RPMI8226 (cell line): ENCODE results near the gene ERN1.
A peak's percentile ranks its signal among the peaks of the same experiment; 100 is the strongest.

ENCODE experiments used
- DNase-seq: peaks from one replicate; pipeline ENCODE4 v3.0.0-alpha.2; 2015

Gene ERN1

DNA sequence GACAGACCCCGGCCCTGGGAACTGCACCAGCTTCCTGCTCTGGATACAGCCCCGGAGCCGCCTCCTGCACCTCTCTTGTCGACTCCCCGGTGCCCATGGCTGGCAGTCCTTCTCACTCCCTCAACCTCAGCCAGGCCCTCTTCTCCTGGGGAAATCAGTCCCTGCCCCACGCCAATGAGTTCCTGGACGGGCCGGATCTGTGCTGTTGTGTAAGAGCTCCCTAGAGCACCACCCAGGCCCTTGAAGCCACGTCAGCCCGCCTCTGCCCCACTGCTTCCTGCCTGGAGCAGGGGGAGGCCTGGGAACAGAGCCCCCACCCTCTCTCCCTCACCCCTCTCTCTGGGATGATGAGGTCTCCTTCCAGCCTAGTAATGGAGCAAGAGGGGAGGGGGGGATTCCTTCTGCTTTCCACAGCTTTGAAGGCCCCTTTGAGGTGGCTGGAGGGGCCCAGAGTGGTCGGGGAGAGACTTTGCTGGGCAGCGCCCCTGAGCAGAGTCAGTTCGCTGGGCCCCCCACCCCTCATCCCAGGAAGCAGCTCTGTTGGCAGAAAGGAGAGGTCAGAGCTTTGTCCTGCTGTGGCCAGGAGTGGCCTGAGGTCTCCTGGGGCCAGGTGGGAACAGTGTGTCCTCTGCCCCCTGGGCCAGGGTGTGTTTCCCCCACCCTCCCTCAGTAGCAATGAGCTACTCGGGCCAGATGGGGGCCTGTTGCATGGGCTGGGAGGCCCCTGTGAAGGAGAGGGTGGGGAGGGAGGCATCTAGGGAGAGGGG, 128.0 kb downstream of the ERN1 start:
- no peak for DNase-seq

DNA sequence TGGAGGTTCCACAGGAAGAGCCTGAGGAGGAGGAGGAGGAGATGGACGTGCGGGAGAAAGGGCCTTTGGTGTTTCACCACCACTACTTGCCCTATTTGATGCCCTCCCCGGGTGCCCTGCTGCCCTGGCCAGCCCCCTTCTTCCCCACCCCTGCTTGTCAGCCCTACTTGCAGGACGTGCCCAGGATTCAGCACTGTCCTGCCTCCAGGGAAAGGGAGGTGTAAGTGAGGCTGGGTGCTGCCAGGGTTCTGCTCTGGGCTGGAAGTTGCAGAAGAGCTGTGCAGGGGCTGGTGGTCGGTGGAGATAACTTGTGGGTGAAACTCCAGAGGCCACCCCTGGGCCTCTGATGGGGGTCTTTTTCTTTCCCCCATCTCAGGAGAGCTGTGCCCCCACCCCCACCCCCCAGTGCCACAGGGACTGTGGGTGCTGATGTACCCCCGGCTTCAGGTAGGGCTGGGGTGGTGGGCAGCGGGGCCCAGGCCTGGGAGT, 128.8 kb downstream of the ERN1 start:
- no peak for DNase-seq

DNA sequence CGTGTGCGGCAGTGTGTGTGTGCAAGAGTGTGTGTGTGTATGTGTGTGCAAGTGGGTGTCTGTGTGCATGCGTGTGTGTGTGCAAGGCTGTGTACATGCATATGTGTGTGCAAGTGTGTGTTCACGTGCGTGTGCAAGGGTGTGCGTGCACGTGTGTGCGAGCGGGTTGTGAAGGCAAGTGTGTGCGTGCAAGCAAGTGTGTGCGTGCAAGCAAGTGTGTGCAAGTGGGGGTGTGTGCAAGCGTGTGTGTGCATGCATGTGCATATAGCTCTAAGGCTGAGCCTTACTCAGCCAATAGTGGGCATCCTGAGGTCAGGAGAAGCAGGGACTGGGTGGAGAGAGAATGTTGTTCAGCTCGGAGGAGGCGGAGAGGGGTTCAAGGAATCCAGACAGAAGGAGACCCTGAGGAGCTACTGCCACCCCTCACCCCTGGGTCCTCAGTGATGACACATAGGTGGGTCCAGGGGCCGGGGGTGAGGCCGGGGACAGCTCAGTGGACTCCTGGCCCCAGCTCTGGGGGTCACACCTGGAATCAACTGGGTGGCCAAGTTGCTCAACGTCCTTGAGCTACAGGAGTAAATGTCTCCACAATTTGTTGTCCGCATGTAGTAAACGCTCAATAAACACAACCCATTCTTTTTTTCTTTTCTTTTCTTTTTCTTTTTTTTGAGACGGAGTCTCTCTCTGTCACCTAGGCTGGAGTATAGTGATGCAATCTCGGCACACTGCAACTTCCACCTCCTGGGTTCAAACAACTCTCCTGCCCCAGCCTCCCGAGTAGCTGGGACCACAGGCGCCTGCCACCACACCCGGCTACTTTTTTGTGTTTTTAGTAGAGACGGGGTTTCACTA, 130.0 kb downstream of the ERN1 start:
- DNase-seq, result no peak

DNA sequence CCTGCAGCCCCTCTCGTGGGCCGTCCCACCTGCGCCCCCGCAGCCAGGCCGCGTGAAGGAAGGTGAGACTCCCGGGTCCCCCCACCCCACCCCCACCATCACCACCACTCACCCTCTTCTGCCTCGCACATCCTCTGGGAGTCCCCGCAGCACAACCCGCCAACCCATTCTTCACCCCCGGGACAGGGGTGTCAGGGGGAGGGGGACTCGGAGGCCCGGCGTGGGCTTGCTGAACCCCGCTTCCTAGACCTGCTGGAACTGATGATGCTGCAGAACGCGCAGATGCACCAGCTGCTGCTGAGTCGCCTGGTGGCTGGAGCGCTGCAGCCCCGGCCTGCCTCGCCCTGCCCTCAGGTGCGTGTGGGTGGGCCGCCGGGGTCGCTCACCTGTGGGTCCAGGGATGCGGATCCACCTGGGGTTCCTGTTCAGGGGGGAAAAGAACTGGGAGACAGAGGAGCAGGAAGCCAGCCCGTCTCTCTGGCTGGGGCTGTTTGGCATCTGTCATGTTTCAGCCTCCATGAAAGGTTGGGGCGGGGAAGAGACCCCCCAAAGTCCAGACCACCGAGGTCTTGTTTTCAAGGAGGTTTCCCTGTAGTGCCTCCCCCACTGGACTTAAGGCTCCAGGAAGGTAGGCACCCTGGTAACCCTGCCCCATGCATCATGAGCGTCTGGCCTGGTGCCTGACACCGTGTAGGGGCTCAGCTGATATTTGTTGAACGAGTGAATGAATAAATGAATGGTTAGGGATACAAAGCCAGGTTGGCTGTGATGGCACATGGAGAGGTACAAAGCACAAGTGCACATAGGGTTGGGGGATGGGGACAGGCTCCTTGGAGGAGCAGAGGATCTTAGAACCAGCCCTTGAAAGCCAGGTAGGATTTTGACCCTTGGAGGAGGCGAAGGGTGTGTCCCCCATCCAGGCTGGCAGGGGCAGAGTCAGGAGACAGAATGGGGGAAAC, 130.9 kb downstream of the ERN1 start:
- DNase-seq, result peak; percentile 72

DNA sequence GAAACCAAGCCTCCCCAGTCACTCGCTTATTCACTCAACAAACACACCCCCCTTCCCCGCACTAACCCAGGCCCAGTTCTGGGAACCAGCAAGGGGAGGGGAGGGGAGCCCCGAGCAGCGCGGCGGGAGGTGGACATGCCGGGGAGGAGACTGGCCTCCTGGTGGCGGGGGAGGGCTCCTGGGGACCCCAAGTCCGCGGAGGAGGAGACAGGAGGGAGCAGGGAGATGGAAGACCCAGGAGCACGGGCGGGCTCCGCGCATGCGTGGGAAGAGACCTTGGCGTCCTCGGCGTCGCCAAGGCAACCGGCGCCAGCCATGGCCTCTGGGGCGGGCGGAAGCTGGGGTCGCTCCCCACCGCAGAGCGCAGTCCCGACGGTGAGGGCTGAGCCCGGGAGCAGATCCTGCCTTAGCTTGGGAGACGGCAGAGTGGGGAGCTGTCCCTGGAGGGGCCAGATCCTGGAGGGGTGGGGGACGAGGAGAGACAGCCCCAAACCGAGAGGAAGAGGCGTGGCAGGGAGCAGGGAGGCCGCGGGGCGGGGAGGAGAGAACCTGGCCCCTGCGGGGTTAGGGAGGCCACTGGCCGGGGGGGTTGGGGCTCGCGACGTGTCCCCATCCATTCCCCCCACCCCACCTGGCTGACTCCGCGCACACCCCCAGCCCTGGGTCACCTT, 131.8 kb downstream of the ERN1 start, which contains the start of gene PRR29:
Gene PRR29, plus strand, starts transcription at position 302 of the 671 bp plus-strand sequence. Its CDS starts 14 bp downstream, at position 316.
- DNase-seq, result peak; percentile 68

DNA sequence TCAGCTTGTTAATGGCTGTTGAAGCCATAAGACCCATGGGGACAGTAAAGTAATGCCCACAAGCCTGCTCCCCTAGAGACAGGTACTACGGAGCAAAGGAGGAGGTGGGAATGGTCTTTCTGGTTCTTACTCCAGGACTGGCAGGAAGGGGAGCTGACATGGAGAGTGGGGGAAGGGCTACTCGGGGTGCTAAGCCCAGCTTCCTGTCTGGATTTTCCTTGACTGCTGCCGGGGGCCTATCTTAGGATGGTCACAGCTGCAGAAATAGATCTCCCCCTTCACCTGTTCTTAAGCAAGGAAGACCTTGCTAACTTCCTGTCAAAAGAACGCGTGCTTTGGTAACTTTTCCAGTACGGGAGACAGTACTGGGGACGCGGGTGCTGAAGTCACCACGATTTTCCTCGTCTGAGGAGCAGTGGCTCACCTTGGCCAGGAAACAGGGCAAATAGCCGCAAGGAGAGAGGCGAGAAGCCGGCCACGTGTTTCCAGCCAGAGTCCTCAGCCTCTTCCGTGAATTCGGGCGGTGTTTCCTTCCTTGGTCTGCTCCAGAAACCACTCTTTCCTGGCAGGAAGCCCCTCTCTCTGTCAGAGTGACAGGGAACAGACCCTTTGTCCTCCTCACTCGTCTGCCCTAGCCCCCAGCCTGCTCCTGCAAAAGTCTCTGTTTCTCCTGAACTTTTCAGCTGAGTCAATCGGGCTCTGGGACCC, 132.4 kb downstream of the ERN1 start:
- DNase-seq, result no peak

DNA sequence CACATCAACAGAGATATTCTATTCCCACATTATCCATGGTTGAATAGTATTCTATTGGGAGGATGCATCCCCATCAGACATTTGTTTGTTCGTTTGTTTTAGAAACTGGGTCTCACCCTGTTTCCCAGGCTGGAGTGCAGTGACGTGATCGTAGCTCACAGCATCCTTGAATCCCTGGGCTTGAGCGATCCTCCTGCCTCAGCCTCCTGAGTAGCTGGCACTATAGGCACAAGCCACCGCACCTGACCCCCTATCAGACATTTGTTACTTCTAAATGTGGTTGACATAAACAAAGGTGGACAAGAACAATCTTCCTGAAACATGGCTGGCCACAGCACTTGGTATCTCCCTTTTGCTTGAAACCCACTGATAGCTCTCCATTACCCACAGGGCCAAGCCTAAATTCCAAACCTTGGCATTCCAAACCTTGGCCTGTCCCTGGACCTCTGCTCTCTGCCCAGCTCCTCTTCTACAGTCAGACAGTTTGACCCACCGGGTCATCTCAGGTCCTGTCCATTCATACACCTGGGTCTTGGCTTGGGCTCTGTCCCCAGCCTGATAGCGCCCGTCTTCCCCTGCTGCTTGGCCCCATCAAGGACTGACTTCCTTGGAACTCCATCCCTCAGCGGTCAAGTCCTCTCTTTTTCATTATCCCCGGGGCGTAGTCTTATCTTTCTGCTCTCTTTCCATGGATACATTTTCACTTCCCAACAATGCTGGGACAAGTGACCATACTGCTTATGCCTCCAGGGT, 133.3 kb downstream of the ERN1 start:
- DNase-seq, result no peak

DNA sequence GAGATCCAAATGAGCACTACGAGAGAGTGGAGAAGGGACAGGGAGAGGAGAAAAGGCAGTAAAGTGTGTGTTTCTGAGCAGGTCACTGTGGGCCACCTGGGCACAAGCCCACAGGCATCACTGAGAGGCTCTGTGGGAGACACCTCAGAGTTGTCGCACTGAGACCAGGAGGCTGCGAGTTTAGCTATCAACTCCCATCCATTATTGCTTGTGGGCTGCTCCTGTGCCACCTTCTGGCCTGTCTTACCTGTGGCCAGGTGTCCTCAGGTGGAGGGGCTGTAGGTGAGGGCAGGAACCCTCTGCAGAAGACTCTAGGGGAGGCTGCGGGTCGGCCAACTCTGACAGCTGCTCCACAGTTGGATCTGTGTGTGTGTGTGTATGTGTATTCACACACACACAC, 134.3 kb downstream of the ERN1 start:
- DNase-seq, result no peak

DNA sequence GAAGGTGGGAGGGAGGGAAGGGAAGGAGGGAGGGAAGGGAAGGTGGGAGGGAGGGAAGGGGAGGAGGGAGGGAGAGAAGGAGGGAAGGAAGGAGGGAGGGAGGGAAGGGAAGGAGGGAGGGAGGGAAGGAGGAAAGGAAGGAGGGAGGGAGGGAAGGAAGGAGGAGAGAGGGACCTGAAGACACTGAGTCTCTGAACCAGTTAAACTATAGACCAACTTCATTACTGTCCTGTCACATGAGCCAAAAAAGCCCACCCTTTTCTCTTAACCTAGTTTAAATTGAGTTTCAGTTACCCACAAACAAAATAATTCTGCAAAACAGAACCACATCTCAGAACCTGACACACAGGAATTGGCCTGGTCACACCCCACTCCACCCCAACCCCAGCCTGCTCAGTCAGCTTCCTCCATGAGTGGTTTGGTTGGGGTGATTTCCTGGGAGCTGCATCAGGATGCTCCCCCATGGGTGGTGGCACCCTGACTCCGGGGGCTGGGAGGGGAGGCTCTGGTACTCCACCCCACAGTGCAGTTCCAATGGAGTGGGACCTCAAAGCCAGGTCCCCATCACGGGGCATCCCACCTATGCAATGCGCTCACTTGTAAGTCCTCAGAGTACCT, 136.5 kb downstream of the ERN1 start:
- DNase-seq, result no peak

DNA sequence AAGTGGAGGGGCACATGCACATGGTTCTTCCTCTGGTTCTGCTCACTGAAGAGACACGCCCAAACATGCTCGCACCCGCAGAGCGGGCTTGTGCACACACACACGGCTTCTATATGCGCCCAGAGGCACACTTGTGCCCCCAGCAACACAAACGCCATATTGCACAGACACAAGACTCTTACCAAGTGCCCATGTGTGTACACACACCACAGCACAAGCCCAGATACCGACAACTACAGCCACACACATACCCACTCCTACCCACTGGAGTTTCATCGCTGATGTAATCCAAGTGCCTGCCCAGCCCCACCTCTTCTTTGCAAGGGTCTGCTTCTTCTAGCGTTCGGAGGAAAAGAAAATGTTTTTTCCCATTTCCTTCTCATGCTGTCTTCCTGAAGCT, 138.3 kb downstream of the ERN1 start:
- no peak for DNase-seq

DNA sequence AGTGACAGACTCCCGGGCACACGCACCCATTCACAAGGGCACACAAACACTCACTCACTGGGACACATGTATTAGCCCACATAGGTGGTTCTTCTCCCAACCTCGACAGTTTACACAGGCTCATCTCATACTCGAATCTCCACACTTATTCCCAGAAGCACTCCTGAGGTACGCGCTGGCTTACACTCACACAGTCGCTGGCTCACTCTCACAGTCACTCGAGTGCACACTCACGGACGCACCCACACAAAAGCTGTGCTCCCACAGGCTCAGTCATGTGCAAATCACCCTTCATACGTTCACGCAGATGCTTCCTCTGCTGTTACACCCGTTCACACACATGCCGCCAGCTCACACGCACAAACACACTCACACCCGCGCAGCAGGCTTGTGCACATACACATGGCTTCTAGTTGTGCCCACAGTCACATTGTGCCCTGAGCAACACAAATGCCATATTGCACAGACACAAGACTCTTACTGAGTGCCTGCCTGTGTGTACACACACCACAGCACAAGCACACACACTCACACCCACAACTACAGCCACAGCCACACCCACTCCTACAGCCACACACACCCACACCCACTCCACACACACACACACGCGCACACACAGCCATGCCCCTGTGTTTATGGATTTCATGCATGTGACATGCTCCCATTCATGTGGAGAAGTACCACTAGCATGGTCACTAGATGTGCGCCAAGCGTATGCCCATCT, 140.2 kb downstream of the ERN1 start:
- no peak for DNase-seq
